SIG-M5 (cell line): ENCODE measurements around the gene C9orf72.
"Not testable (repeated sequence)": the region's sequence is repeated elsewhere in the genome, so short reads cannot be mapped to it uniquely, and the experiment has no call there.

Source experiments
- DNase-seq: peaks from one replicate; lab custom pipeline; 2025; lab: John Stamatoyannopoulos, UW

Gene C9orf72

GRCh38 chr9:27511771-27512170, 61.5 kb downstream of the C9orf72 start:
- no peak for DNase-seq

GRCh38 chr9:27510780-27511179, 62.5 kb downstream of the C9orf72 start:
- DNase-seq = no peak

GRCh38 chr9:27506981-27507380, 66.3 kb downstream of the C9orf72 start:
- no peak for DNase-seq

GRCh38 chr9:27505744-27506161, 67.5 kb downstream of the C9orf72 start:
- DNase-seq = no peak

- DNase-seq = no peak
These were observed 69.0 kb downstream of the C9orf72 start for GRCh38 chr9:27504259-27504658.

- DNase-seq = no peak
These were observed 69.7 kb downstream of the C9orf72 start for GRCh38 chr9:27503623-27504022.

GRCh38 chr9:27500902-27501301, 72.4 kb downstream of the C9orf72 start:
- DNase-seq = not testable (repeated sequence)

- no peak for DNase-seq
These were observed 73.8 kb downstream of the C9orf72 start for GRCh38 chr9:27499451-27499850.

GRCh38 chr9:27497883-27498417, 75.3 kb downstream of the C9orf72 start:
- no peak for DNase-seq
